HepG2 (cell line): ENCODE measurements around the gene JAG1. TPM values are rescaled to one million over a fixed set of nuclear protein-coding genes. Genes with fewer than 3 reads are reported as not detected.

ENCODE experiments used
- ARNTL ChIP-seq: sonication (generic); formaldehyde crosslinking; IDR thresholded peaks from 2 replicates; pipeline ENCODE4 v1.4.0; 2020; ENCODE audit warnings: mild to moderate bottlenecking, missing genetic modification reagents
- BCLAF1 ChIP-seq: fragments of 450-650 bp; IDR thresholded peaks from 2 replicates; pipeline ENCODE4 v1.6.1; 2017; ENCODE audit warnings: mild to moderate bottlenecking
- CBFB ChIP-seq: sonication (generic); formaldehyde crosslinking; IDR thresholded peaks from 2 replicates; pipeline ENCODE4 v1.4.0; 2020; ENCODE audit warnings: missing genetic modification reagents
- CERS6 ChIP-seq: sonication (generic); formaldehyde crosslinking; IDR thresholded peaks from 2 replicates; pipeline ENCODE4 v1.5.0; 2020; ENCODE audit warnings: missing genetic modification reagents
- ELK4 ChIP-seq: sonication (generic); formaldehyde crosslinking; IDR thresholded peaks from 2 replicates; pipeline ENCODE4 v1.9.0; 2021; ENCODE audit warnings: missing genetic modification reagents, borderline replicate concordance
- FOXK1 ChIP-seq: sonication (generic); formaldehyde crosslinking; IDR thresholded peaks from 2 replicates; pipeline ENCODE4 v1.4.0; 2020; ENCODE audit warnings: low read depth, missing genetic modification reagents, borderline replicate concordance
- ZBTB1 ChIP-seq: sonication (generic); formaldehyde crosslinking; IDR thresholded peaks from 2 replicates; pipeline ENCODE4 v1.4.0; 2020; ENCODE audit warnings: missing genetic modification reagents, borderline replicate concordance
- ZBTB7A ChIP-seq: sonication (generic); formaldehyde crosslinking; IDR thresholded peaks from 2 replicates; pipeline ENCODE4 v1.8.0; 2022; ENCODE audit warnings: mild to moderate bottlenecking, missing genetic modification reagents
- ZNF225 ChIP-seq: sonication (generic); formaldehyde crosslinking; IDR thresholded peaks from 2 replicates; pipeline ENCODE4 v1.4.0; 2020; ENCODE audit warnings: mild to moderate bottlenecking, missing genetic modification reagents
- ZNF230 ChIP-seq: sonication (generic); formaldehyde crosslinking; IDR thresholded peaks from 2 replicates; pipeline ENCODE4 v1.4.0; 2020; ENCODE audit warnings: mild to moderate bottlenecking, missing genetic modification reagents
- ZNF24 ChIP-seq: fragments of 450-650 bp; IDR thresholded peaks from 2 replicates; pipeline ENCODE4 v1.6.1; 2017; ENCODE audit warnings: antibody characterized with exemption, mild to moderate bottlenecking
- ZNF503 ChIP-seq: sonication (generic); formaldehyde crosslinking; IDR thresholded peaks from 2 replicates; pipeline ENCODE4 v1.4.0; 2020; ENCODE audit warnings: missing genetic modification reagents
- ZNF672 ChIP-seq: sonication (generic); formaldehyde crosslinking; IDR thresholded peaks from 2 replicates; pipeline ENCODE4 v1.8.1; 2022; ENCODE audit warnings: missing genetic modification reagents
- ZNF850 ChIP-seq: sonication (generic); formaldehyde crosslinking; conservative IDR thresholded peaks from 2 replicates; pipeline ENCODE4 v1.9.0; 2021; ENCODE audit warnings: mild to moderate bottlenecking, missing genetic modification reagents
- polyA plus RNA-seq, 8 experiments: library from polyadenylated mRNA; depleted of rRNA in 3 of 8; stranded (reverse) in 7 of 8; unstranded in 1 of 8; fragments of >200 nt; fragmentation: Illumina TruSeq in 4 of 8; extraction: Trizol in 4 of 8; gene quantifications; 2 replicates each; pipeline versions ENCODE4 v1.2.1 to v1.2.3, GENCODE V29; 2011 to 2016; ENCODE audit warnings: low read depth in 4 of 8, missing spikeins in 1 of 8, mixed read lengths in 1 of 8; ENCODE audit not compliant: insufficient read depth in 1 of 8
- total RNA-seq, 5 experiments: library from RNA; depleted of rRNA; stranded (reverse); fragments of >200 nt; fragmentation: Illumina TruSeq; extraction: Trizol; gene quantifications; 2 replicates each; pipeline ENCODE4 v1.2.3, GENCODE V29; 2016; ENCODE audit warnings: low read depth in 1 of 5
- TF ChIP-seq, protein P1 (sequence below): sonication (generic); formaldehyde crosslinking; IDR thresholded peaks from 2 replicates; pipeline ENCODE4 v1.5.1; 2020; ENCODE audit warnings: missing genetic modification reagents, mild to moderate bottlenecking, borderline replicate concordance
- TF ChIP-seq, protein P2 (sequence below): sonication (generic); formaldehyde crosslinking; IDR thresholded peaks from 2 replicates; pipeline ENCODE4 v1.5.0; 2020; ENCODE audit warnings: mild to moderate bottlenecking, low read depth, missing genetic modification reagents, borderline replicate concordance
- TF ChIP-seq, protein P3 (sequence below): sonication (generic); formaldehyde crosslinking; IDR thresholded peaks from 2 replicates; pipeline ENCODE4 v1.8.0; 2022; ENCODE audit warnings: low read depth, missing genetic modification reagents

Gene JAG1
- total and polyA plus RNA-seq, 2 of the 13 experiments (the other 11 are each of a cell fraction or from before 2014, with no cell fraction given), result 47.1 to 56.3 TPM

DNA sequence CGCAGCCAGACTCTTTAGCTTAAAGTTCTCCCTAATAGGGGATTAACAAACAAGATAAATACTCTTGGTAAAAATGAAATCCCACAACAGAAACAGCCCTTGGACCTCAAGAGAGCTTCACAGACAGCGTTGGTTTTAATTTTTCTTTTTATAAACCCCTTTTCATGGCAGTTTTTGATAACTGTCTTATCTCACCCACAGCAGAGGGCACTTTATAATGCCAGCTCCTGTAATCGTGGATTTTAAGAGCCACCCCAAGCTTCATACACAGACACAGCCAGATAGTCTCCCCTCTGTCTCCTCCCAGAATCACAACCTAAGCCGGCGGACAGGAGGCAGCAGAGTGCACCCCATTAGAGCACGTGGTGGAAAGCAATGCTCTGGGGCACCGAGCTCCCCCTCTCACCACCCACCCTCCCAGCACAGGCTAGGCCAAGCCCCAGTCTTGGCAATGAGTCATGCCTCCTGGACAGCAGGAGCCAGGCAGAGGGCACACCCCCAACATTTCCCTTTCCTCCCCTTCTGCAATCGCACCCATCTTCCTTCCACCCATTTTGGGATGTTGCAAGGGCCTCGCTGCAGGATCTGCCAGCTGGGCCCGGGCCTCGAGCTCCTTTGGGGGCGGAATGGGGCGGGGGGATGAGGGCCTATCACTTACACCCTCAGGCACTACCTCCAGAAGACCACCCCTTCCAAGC lies 2.4 kb downstream of the JAG1 start (continued):
- TF ChIP-seq, protein P1, sequence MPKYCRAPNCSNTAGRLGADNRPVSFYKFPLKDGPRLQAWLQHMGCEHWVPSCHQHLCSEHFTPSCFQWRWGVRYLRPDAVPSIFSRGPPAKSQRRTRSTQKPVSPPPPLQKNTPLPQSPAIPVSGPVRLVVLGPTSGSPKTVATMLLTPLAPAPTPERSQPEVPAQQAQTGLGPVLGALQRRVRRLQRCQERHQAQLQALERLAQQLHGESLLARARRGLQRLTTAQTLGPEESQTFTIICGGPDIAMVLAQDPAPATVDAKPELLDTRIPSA (CRISPR knock-in tag), result no peak
- no peak; the same call in 1 of the 2 replicates for TF ChIP-seq ZNF225 (CRISPR knock-in tag)
- TF ChIP-seq ARNTL (CRISPR knock-in tag), result peak; percentile 84; the same call in 1 of the 2 replicates
- TF ChIP-seq ZNF230 (CRISPR knock-in tag), result no peak; the same call in 1 of the 2 replicates
- no peak for TF ChIP-seq CERS6 (CRISPR knock-in tag)
- TF ChIP-seq, protein P2, sequence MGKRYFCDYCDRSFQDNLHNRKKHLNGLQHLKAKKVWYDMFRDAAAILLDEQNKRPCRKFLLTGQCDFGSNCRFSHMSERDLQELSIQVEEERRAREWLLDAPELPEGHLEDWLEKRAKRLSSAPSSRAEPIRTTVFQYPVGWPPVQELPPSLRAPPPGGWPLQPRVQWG, result no peak
- no peak; the same call in 1 of the 2 replicates for TF ChIP-seq CBFB (CRISPR knock-in tag)
- no peak; the same call in 1 of the 2 replicates for TF ChIP-seq ZBTB7A
- TF ChIP-seq ZBTB1, result 0 out of 2 replicates have a peak, but pooled peaks have one; percentile 12
- TF ChIP-seq BCLAF1, result no peak
- TF ChIP-seq ELK4 (CRISPR knock-in tag), result no peak
- 0 out of 2 replicates have a peak, but pooled peaks have one; percentile 46 for TF ChIP-seq ZNF850 (CRISPR knock-in tag)
- TF ChIP-seq ZNF24, result no peak
- TF ChIP-seq ZNF672 (CRISPR knock-in tag), result no peak
- no peak for TF ChIP-seq ZNF503 (CRISPR knock-in tag)
- no peak for TF ChIP-seq FOXK1 (CRISPR knock-in tag)
- TF ChIP-seq, protein P3, sequence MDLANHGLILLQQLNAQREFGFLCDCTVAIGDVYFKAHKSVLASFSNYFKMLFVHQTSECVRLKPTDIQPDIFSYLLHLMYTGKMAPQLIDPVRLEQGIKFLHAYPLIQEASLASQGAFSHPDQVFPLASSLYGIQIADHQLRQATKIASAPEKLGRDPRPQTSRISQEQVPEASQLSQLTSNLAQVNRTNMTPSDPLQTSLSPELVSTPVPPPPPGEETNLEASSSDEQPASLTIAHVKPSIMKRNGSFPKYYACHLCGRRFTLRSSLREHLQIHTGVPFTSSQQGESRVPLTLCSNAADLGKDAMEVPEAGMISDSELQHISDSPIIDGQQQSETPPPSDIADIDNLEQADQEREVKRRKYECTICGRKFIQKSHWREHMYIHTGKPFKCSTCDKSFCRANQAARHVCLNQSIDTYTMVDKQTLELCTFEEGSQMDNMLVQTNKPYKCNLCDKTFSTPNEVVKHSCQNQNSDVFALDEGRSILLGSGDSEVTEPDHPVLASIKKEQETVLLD (CRISPR knock-in tag), result peak; percentile 58; the same call in 1 of the 2 replicates
